C4-2B (cell line): ENCODE measurements around the gene PRDX1.
"Not testable (repeated sequence)": the region's sequence is repeated elsewhere in the genome, so short reads cannot be mapped to it uniquely, and the experiment has no call there.

Experiments used
- H3K27ac ChIP-seq: fragments of 450-650 bp; 2 replicates; pipeline ENCODE4 v1.5.1; 2017
- CTCF ChIP-seq: fragments of 450-650 bp; conservative IDR thresholded peaks from 2 replicates; pipeline ENCODE4 v1.5.1; 2017; ENCODE audit warnings: mild to moderate bottlenecking
- ZFX ChIP-seq: fragments of 450-650 bp; IDR thresholded peaks from 2 replicates; pipeline ENCODE4 v1.6.1; 2017

PRDX1 gene

GRCh38 chr1:45485949-45486348 lies 35.7 kb downstream of the PRDX1 start:
- H3K27ac ChIP-seq = no peak overlapping the region
- no peak for TF ChIP-seq CTCF
- no peak for TF ChIP-seq ZFX

- TF ChIP-seq CTCF (no peak), ZFX (no peak)
- H3K27ac ChIP-seq = no peak overlapping the region
Measured at GRCh38 chr1:45479039-45479748, 42.5 kb downstream of the PRDX1 start.

GRCh38 chr1:45478121-45478814 lies 43.4 kb downstream of the PRDX1 start:
- H3K27ac ChIP-seq = no peak overlapping the region
- no peak for TF ChIP-seq ZFX
- TF ChIP-seq CTCF = no peak

GRCh38 chr1:45477646-45478045 lies 44.0 kb downstream of the PRDX1 start:
- no peak for TF ChIP-seq CTCF
- TF ChIP-seq ZFX = no peak
- no peak overlapping the region for H3K27ac ChIP-seq

GRCh38 chr1:45474194-45474593 lies 47.5 kb downstream of the PRDX1 start:
- H3K27ac ChIP-seq = not testable (repeated sequence)

- TF ChIP-seq CTCF (no peak), ZFX (no peak)
- no peak overlapping the region for H3K27ac ChIP-seq
Measured at GRCh38 chr1:45473302-45473701, 48.4 kb downstream of the PRDX1 start.

- TF ChIP-seq CTCF (no peak), ZFX (no peak)
- no peak overlapping the region for H3K27ac ChIP-seq
Measured at GRCh38 chr1:45470306-45470798, 51.3 kb downstream of the PRDX1 start.

GRCh38 chr1:45467353-45467752 lies 54.3 kb downstream of the PRDX1 start:
- not testable (repeated sequence) for H3K27ac ChIP-seq
